H1 (cell line): Measurements from ENCODE around the gene TMEM86B. TPM values are rescaled to one million over a fixed set of nuclear protein-coding genes. Genes with fewer than 3 reads are reported as not detected.

Source experiments
- CTCF ChIA-PET: fragments of 300-600 bp; sonication (Branson Sonifier 250); formaldehyde crosslinking; loops from one replicate; lab custom pipeline; 2021; ENCODE audit not compliant: partially characterized antibody; lab: Charles Lee
- POLR2A ChIA-PET: fragments of 300-600 bp; sonication (Branson Sonifier 250); formaldehyde crosslinking; loops from one replicate; lab custom pipeline; 2021; ENCODE audit warnings: inconsistent platforms; ENCODE audit not compliant: partially characterized antibody; lab: Charles Lee
- DNase-seq, 2 experiments: peaks; one replicate each; pipeline versions ENCODE4 v3.0.0 to v3.0.0-alpha.2; 2010 to 2022; ENCODE audit warnings: low spot score in 2 of 2, low read depth in 1 of 2, mixed read lengths in 1 of 2
- FAIRE-seq: peaks from 2 replicates; lab custom pipeline; 2011; peaks lifted over from hg19 to GRCh38; lab: Jason Lieb, UNC
- H2AFZ ChIP-seq: 2 replicates; pipeline ENCODE4 v1.8.1; 2012; ENCODE audit warnings: low read length, inconsistent platforms
- H2AK5ac ChIP-seq: 2 replicates; pipeline ENCODE4 v1.6.1; 2013; ENCODE audit warnings: low read depth, low read length
- H2BK120ac ChIP-seq: replicated peaks from 2 replicates; pipeline ENCODE3; 2013; ENCODE audit warnings: low read depth, low read length, inconsistent platforms
- H2BK12ac ChIP-seq: 2 replicates; pipeline ENCODE4 v1.6.1; 2013; ENCODE audit warnings: low read depth, low read length
- H2BK15ac ChIP-seq: 2 replicates; pipeline ENCODE4 v1.6.1; 2013; ENCODE audit warnings: low read length
- H2BK20ac ChIP-seq: 2 replicates; pipeline ENCODE4 v1.6.1; 2013; ENCODE audit warnings: low read length
- H2BK5ac ChIP-seq: 2 replicates; pipeline ENCODE4 v1.6.1; 2013; ENCODE audit warnings: low read depth, low read length
- H3K14ac ChIP-seq: 2 replicates; pipeline ENCODE4 v1.6.1; 2013; ENCODE audit warnings: inconsistent platforms; ENCODE audit not compliant: insufficient read length
- H3K18ac ChIP-seq: 2 replicates; pipeline ENCODE4 v1.6.1; 2013; ENCODE audit warnings: low read length; ENCODE audit errors: extremely low read depth
- H3K23ac ChIP-seq: 2 replicates; pipeline ENCODE4 v1.6.1; 2013; ENCODE audit warnings: inconsistent platforms; ENCODE audit not compliant: insufficient read length
- H3K23me2 ChIP-seq: 2 replicates; pipeline ENCODE4 v1.6.1; 2013; ENCODE audit warnings: low read depth, low read length
- H3K27ac ChIP-seq: 2 replicates; pipeline ENCODE4 v1.6.1; 2011; ENCODE audit warnings: low read depth, low read length, inconsistent platforms
- H3K27me3 ChIP-seq, 4 experiments: replicated peaks in 1 of 4; 1 replicate in 1 of 4; 2 replicates in 3 of 4; pipeline versions ENCODE4 v1.6.1 to v1.8.1; 2011 to 2013; ENCODE audit warnings: low read length in 3 of 4, mild to moderate bottlenecking in 3 of 4, inconsistent platforms in 2 of 4, mixed read lengths in 2 of 4, moderate library complexity in 1 of 4; ENCODE audit not compliant: control insufficient read depth in 3 of 4, insufficient read depth in 3 of 4; ENCODE audit errors: extremely low read depth in 1 of 4
- H3K36me3 ChIP-seq, 4 experiments: 2 replicates each; pipeline versions ENCODE4 v1.6.1 to v1.8.1; 2011 to 2013; ENCODE audit warnings: mild to moderate bottlenecking in 4 of 4, low read length in 3 of 4, moderate library complexity in 2 of 4, control low read depth in 1 of 4, inconsistent platforms in 1 of 4; ENCODE audit not compliant: insufficient read depth in 4 of 4, control insufficient read depth in 2 of 4
- H3K4ac ChIP-seq: replicated peaks from 2 replicates; pipeline ENCODE3; 2013; ENCODE audit warnings: low read length, low read depth, mixed read lengths, inconsistent platforms; ENCODE audit not compliant: insufficient read length
- H3K4me1 ChIP-seq, 4 experiments: replicated peaks in 1 of 4; 1 replicate in 1 of 4; 2 replicates in 3 of 4; pipeline versions ENCODE4 v1.6.1 to v1.8.1; 2011 to 2013; ENCODE audit warnings: low read length in 3 of 4, inconsistent platforms in 2 of 4, mixed read lengths in 1 of 4; ENCODE audit not compliant: insufficient read depth in 4 of 4, control insufficient read depth in 3 of 4
- H3K4me2 ChIP-seq, 2 experiments: 2 replicates each; pipeline versions ENCODE4 v1.6.1 to v1.8.1; 2011 to 2013; ENCODE audit warnings: low read depth in 2 of 2, low read length in 2 of 2, control low read depth in 1 of 2, inconsistent platforms in 1 of 2, mild to moderate bottlenecking in 1 of 2; ENCODE audit not compliant: insufficient read depth in 1 of 2
- H3K4me3 ChIP-seq, 4 experiments: fragments of 200-600, 300-600 bp in 1 of 4; sonication (generic), shearing (Covaris generic), sonication (Bioruptor Twin) in 1 of 4; 2 replicates each; pipeline versions ENCODE4 v1.5.1 to v1.8.1; 2011 to 2016; ENCODE audit warnings: low read length in 4 of 4, low read depth in 3 of 4, control low read depth in 2 of 4, inconsistent platforms in 2 of 4, mild to moderate bottlenecking in 2 of 4, mixed read lengths in 1 of 4, moderate library complexity in 1 of 4; ENCODE audit not compliant: insufficient read depth in 2 of 4; ENCODE audit errors: extremely low read depth in 1 of 4
- H3K56ac ChIP-seq: replicated peaks from 2 replicates; pipeline ENCODE3; 2013; ENCODE audit warnings: low read depth, mild to moderate bottlenecking, mixed read lengths, low read length, inconsistent platforms; ENCODE audit not compliant: insufficient read length
- H3K79me1 ChIP-seq: 2 replicates; pipeline ENCODE4 v1.6.1; 2013; ENCODE audit warnings: low read depth, low read length, control low read depth
- H3K79me2 ChIP-seq, 2 experiments: 2 replicates each; pipeline versions ENCODE4 v1.6.1 to v1.8.1; 2012 to 2013; ENCODE audit warnings: low read length in 2 of 2, mild to moderate bottlenecking in 2 of 2, inconsistent platforms in 1 of 2; ENCODE audit not compliant: insufficient read depth in 2 of 2, control insufficient read depth in 1 of 2
- H3K9ac ChIP-seq, 4 experiments: replicated peaks in 1 of 4; 1 replicate in 1 of 4; 2 replicates in 3 of 4; pipeline versions ENCODE4 v1.6.1 to v1.8.1; 2011 to 2013; ENCODE audit warnings: low read depth in 3 of 4, low read length in 3 of 4, control low read depth in 2 of 4, mild to moderate bottlenecking in 2 of 4, moderate library complexity in 2 of 4, inconsistent platforms in 1 of 4; ENCODE audit errors: extremely low read depth in 1 of 4
- H3K9me3 ChIP-seq, 2 experiments: 2 replicates each; pipeline versions ENCODE4 v1.6.1 to v1.8.1; 2012 to 2013; ENCODE audit warnings: mild to moderate bottlenecking in 2 of 2, moderate library complexity in 2 of 2, control low read depth in 1 of 2, inconsistent platforms in 1 of 2, low read depth in 1 of 2, low read length in 1 of 2, mixed read lengths in 1 of 2; ENCODE audit not compliant: insufficient read depth in 2 of 2
- H4K20me1 ChIP-seq, 2 experiments: replicated peaks in 1 of 2; 2 replicates each; pipeline versions ENCODE3 to v1.8.1; 2011 to 2013; ENCODE audit warnings: inconsistent platforms in 2 of 2, low read length in 2 of 2, mild to moderate bottlenecking in 1 of 2; ENCODE audit not compliant: insufficient read depth in 2 of 2, control insufficient read depth in 1 of 2
- H4K5ac ChIP-seq: 2 replicates; pipeline ENCODE4 v1.6.1; 2013; ENCODE audit warnings: low read length, low read depth, mixed read lengths, inconsistent platforms; ENCODE audit not compliant: insufficient read length
- H4K8ac ChIP-seq: 2 replicates; pipeline ENCODE4 v1.8.0; 2013; ENCODE audit warnings: mild to moderate bottlenecking, moderate library complexity, low read length, inconsistent platforms; ENCODE audit not compliant: insufficient read depth; ENCODE audit errors: extremely low read depth
- H4K91ac ChIP-seq: replicated peaks from 2 replicates; pipeline ENCODE3; 2013; ENCODE audit warnings: low read length, mixed read lengths, inconsistent platforms; ENCODE audit not compliant: insufficient read length
- KDM1A ChIP-seq: fragments of 200-600, 300-600 bp; sonication (generic); IDR thresholded peaks from 2 replicates; pipeline ENCODE4 v1.7.1; 2016; ENCODE audit warnings: mild to moderate bottlenecking, low read length, borderline replicate concordance
- PHF8 ChIP-seq: fragments of 200-600 bp; sonication (generic); conservative IDR thresholded peaks from 2 replicates; pipeline ENCODE4 v1.7.1; 2012; ENCODE audit warnings: low read depth, mild to moderate bottlenecking, inconsistent platforms, low read length, moderate library complexity
- SAP30 ChIP-seq: fragments of 300-600 bp; sonication (generic); IDR thresholded peaks from 2 replicates; pipeline ENCODE4 v1.7.1; 2012; ENCODE audit warnings: low read length, moderate library complexity, mild to moderate bottlenecking, inconsistent platforms; ENCODE audit not compliant: insufficient read depth, insufficient replicate concordance
- WGBS, 2 experiments: shearing (Covaris generic) in 1 of 2; methylation state at CpG; one replicate each; pipeline versions ENCODE4 v1.1.6 to v1.1.7; 2013 to 2015; ENCODE audit warnings: low lambda C conversion rate in 2 of 2, mixed read lengths in 2 of 2, inconsistent platforms in 1 of 2, low coverage in 1 of 2, missing lambda C conversion rate in 1 of 2; ENCODE audit not compliant: insufficient replicate concordance in 2 of 2, insufficient coverage in 1 of 2, insufficient read length in 1 of 2; ENCODE audit errors: extremely low coverage in 1 of 2, missing lambda C conversion rate in 1 of 2; 5-methylcytosine and 5-hydroxymethylcytosine counted together
- polyA plus RNA-seq, 7 experiments: library from polyadenylated mRNA; depleted of rRNA in 3 of 7; stranded (reverse) in 5 of 7; unstranded in 2 of 7; fragments of >200 nt in 5 of 7; fragments of 200-250 nt in 2 of 7; gene quantifications; 1 replicate in 5 of 7; 2 replicates in 1 of 7; 4 replicates in 1 of 7; pipeline versions ENCODE4 v1.2.1 to v1.2.3, GENCODE V29; 2011 to 2013; ENCODE audit warnings: missing spikeins in 2 of 7, mixed read lengths in 2 of 7
- total RNA-seq: library from RNA; stranded (reverse); fragmentation: NEBNext Ultra II Directional; extraction: Animal tissue kit (Norgen Biotek cat#: 25700); gene quantifications from 2 replicates; pipeline ENCODE4 v1.2.1, GENCODE V29; 2021
- TF ChIP-seq, protein P1 (sequence below): IDR thresholded peaks from 2 replicates; pipeline ENCODE4 v1.6.1; 2011; ENCODE audit warnings: low read depth, mild to moderate bottlenecking, low read length; ENCODE audit not compliant: insufficient read depth
- TF ChIP-seq, protein P2 (sequence below): IDR thresholded peaks from 2 replicates; pipeline ENCODE4 v1.6.1; 2011; ENCODE audit warnings: low read length, improper control_type of control experiment

Gene TMEM86B
- total and polyA plus RNA-seq, 2 of the 8 experiments (the other 6 are each of a cell fraction or from before 2014, with no cell fraction given) = 2.0 to 2.9 TPM

DNA sequence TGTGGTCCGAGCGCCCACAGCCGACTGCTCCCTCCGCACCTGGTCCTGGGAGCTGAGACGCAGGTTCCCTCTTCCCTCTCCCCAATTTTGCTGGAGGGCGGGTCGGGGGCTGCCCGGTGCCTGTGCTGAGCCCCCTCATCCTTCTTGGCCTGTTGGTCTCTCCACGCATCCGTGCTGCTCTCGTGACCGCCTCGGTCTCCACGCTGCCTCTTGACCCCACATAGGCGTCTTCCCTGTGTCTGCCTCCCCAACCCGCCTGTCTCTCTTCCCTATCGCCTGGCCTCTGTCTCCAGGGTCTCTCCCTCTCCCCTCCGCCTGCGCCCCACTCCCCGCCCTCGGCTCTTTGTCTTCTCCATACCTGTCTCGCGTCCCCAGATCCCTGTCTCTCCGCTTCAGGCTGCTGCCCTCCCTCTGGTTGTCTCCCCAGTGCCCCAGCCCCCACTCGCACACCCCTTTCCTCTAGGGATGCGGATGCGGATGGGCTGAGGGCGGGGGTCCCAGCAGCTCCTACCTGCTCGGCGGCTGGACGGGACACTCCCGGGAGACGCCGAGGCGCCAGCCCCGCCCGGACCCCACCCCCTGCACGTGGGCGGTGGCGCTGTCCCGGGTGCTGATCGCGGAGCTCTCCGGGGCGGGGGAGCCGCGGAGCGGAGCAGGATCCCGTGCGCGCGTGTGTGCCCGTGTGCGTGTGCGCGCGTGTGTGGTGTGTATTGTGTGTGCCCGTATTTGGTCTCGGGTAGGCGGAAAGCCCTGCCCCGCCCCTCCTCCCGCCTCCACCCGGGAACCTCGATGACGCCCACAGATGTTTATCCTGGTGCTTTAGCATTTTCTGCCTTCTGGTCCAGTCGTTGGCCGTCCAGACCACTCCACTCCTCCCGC, 48.7 kb downstream of the TMEM86B start, which contains the start of gene SYT5:
TSS of gene SYT5 (minus strand) at position 684 of the 879 bp plus-strand sequence. CDS start 1,248 bp downstream, outside the sequence.
- no peak within 1 kb of the TSS; a peak in 2 of 7 replicates for H3K9ac ChIP-seq
- H3K14ac ChIP-seq = no peak within 1 kb of the TSS
- POLR2A ChIA-PET = interaction anchor here (0.8 to 3.0 kb wide), 6 partner anchors 19 to 228 kb away, joined by 3 to 13 read pairs (median 5); partner anchors contain the start of gene UBE2S
- TF ChIP-seq, protein P1, sequence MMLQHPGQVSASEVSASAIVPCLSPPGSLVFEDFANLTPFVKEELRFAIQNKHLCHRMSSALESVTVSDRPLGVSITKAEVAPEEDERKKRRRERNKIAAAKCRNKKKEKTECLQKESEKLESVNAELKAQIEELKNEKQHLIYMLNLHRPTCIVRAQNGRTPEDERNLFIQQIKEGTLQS = no peak
- TF ChIP-seq, protein P2, sequence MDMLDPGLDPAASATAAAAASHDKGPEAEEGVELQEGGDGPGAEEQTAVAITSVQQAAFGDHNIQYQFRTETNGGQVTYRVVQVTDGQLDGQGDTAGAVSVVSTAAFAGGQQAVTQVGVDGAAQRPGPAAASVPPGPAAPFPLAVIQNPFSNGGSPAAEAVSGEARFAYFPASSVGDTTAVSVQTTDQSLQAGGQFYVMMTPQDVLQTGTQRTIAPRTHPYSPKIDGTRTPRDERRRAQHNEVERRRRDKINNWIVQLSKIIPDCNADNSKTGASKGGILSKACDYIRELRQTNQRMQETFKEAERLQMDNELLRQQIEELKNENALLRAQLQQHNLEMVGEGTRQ = peak; percentile 65
- TF ChIP-seq SAP30 = peak; percentile 45
- TF ChIP-seq PHF8 = no peak
- no peak for TF ChIP-seq KDM1A

More for the DNA sequence above, 48.7 kb downstream of the TMEM86B start, which contains the start of gene SYT5:
- Histone ChIP-seq H2BK15ac (no peak within 1 kb of the TSS), H3K27me3 (peaks cover 2 to 46% (median 31%) of the 10 kb centered on the region in 4 experiments; a peak in 6 of 7 replicates), H2AK5ac (no peak within 1 kb of the TSS), H3K9me3 (no peaks in the 10 kb centered on the region), H2AFZ (no peak within 1 kb of the TSS), H2BK12ac (0 out of 2 replicates have a peak within 1 kb of the TSS, but pooled peaks have one; percentile 68), H2BK120ac (no peak within 1 kb of the TSS), H3K79me1 (no peaks in the 10 kb centered on the region), H2BK5ac (no peak within 1 kb of the TSS; the same call in 1 of the 2 replicates), H4K20me1 (peaks cover 0 to 7% of the 10 kb centered on the region in 2 experiments), H3K23ac (no peak within 1 kb of the TSS), H3K4me3 (peak within 1 kb of the TSS; percentile 39 to 73 (median 72)), H3K4me2 (peak within 1 kb of the TSS; percentile 64 to 98), H4K91ac (no peak within 1 kb of the TSS), H3K27ac (0 out of 2 replicates have a peak within 1 kb of the TSS, but pooled peaks have one; percentile 25), H3K56ac (no peak within 1 kb of the TSS), H2BK20ac (no peak within 1 kb of the TSS), H3K79me2 (no peaks in the 10 kb centered on the region), H4K8ac (no peak within 1 kb of the TSS), H4K5ac (no peak within 1 kb of the TSS), H3K4ac (no peak within 1 kb of the TSS), H3K4me1 (peaks cover 0 to 17% (median 11%) of the 10 kb centered on the region in 4 experiments; a peak in 6 of 7 replicates), H3K18ac (no peak within 1 kb of the TSS), H3K23me2 (peaks cover 12% of the 10 kb centered on the region; the same call in 1 of the 2 replicates), H3K36me3 (no peaks in the 10 kb centered on the region)
- FAIRE-seq (no peak), DNase-seq (peak in 1 of 2 experiments; percentile 90)
- 14% methylated on average over 27 of the region's 68 CpGs; no CpG with 5 or more reads in 1 of the 2 experiments for WGBS, 2 experiments
- CTCF ChIA-PET = interaction anchor here (0.6 to 2.5 kb wide), 7 partner anchors 12 to 477 kb away, joined by 3 to 9 read pairs (median 3); partner anchors contain the start of gene DNAAF3
